Neural cell (in vitro differentiated cells): ENCODE measurements around the gene STKLD1. TPM values are rescaled to one million over a fixed set of nuclear protein-coding genes. Genes with fewer than 3 reads are reported as not detected.

ENCODE experiments used
- H2AFZ ChIP-seq: fragments of 200-600, 300-800 bp; sonication (generic), shearing (Covaris generic); 2 replicates; pipeline ENCODE4 v1.6.0; 2014; ENCODE audit warnings: low read depth, mild to moderate bottlenecking, antibody characterized with exemption, low read length, moderate library complexity
- H3F3A ChIP-seq: fragments of 200-600 bp; shearing (Covaris generic); 2 replicates; pipeline ENCODE4 v1.6.1; 2016; ENCODE audit warnings: mild to moderate bottlenecking, moderate library complexity, mixed read lengths, antibody characterized with exemption, low read length; ENCODE audit not compliant: insufficient read depth, poor library complexity, severe bottlenecking
- H3K27ac ChIP-seq: fragments of 200-600, 300-800 bp; sonication (generic), shearing (Covaris generic); 2 replicates; pipeline ENCODE4 v1.5.1; 2014; ENCODE audit warnings: mild to moderate bottlenecking, low read length, moderate library complexity
- H3K27me3 ChIP-seq: fragments of 300-800, 200-600 bp; sonication (generic), shearing (Covaris generic); 2 replicates; pipeline ENCODE4 v1.6.0; 2014; ENCODE audit warnings: mild to moderate bottlenecking, low read depth, low read length, moderate library complexity; ENCODE audit not compliant: insufficient read depth
- H3K36me3 ChIP-seq: fragments of 300-800, 200-600 bp; sonication (generic), shearing (Covaris generic); 2 replicates; pipeline ENCODE4 v1.5.1; 2014; ENCODE audit warnings: mild to moderate bottlenecking, antibody characterized with exemption, low read length, moderate library complexity; ENCODE audit not compliant: insufficient read depth
- H3K4me2 ChIP-seq: fragments of 300-800, 200-600 bp; sonication (generic), shearing (Covaris generic); 2 replicates; pipeline ENCODE4 v1.6.0; 2014; ENCODE audit warnings: mild to moderate bottlenecking, low read length
- H3K4me3 ChIP-seq: fragments of 300-800, 200-600 bp; sonication (generic), shearing (Covaris generic); 2 replicates; pipeline ENCODE4 v1.5.1; 2014; ENCODE audit warnings: mild to moderate bottlenecking, low read length, moderate library complexity
- H3K79me2 ChIP-seq: fragments of 200-600 bp; shearing (Covaris generic); replicated peaks from 2 replicates; pipeline ENCODE4 v1.6.0; 2014; ENCODE audit warnings: mild to moderate bottlenecking, low read length, moderate library complexity; ENCODE audit not compliant: insufficient read depth
- H3K9ac ChIP-seq: fragments of 300-800, 200-600 bp; sonication (generic), shearing (Covaris generic); 2 replicates; pipeline ENCODE4 v1.6.1; 2016; ENCODE audit warnings: mild to moderate bottlenecking, low read length, mixed read lengths
- H3K9me2 ChIP-seq: fragments of 200-600 bp; shearing (Covaris generic); 2 replicates; pipeline ENCODE4 v1.6.1; 2016; ENCODE audit warnings: mild to moderate bottlenecking, low read length, mixed read lengths; ENCODE audit not compliant: insufficient read depth
- H3K9me3 ChIP-seq: fragments of 200-600, 300-800 bp; sonication (generic), shearing (Covaris generic); 2 replicates; pipeline ENCODE4 v1.6.1; 2016; ENCODE audit warnings: mild to moderate bottlenecking, mixed run types, low read length, moderate library complexity, mixed read lengths
- H4K20me1 ChIP-seq: fragments of 200-600 bp; shearing (Covaris generic); 2 replicates; pipeline ENCODE4 v1.6.1; 2016; ENCODE audit warnings: mild to moderate bottlenecking, mixed run types; ENCODE audit not compliant: insufficient read depth
- CTCF ChIP-seq: fragments of 450-650 bp; IDR thresholded peaks from 2 replicates; pipeline ENCODE4 v1.5.1; 2014; ENCODE audit warnings: antibody characterized with exemption, mild to moderate bottlenecking, moderate library complexity; ENCODE audit not compliant: poor library complexity, severe bottlenecking
- EP300 ChIP-seq: fragments of 450-650 bp; conservative IDR thresholded peaks from 2 replicates; pipeline ENCODE4 v1.6.1; 2014; ENCODE audit warnings: antibody characterized with exemption, mild to moderate bottlenecking, moderate library complexity; ENCODE audit not compliant: poor library complexity, severe bottlenecking
- EZH2 ChIP-seq: fragments of 200-600, 300-800 bp; shearing (Covaris generic), sonication (generic); IDR thresholded peaks from 2 replicates; pipeline ENCODE4 v1.6.1; 2014; ENCODE audit warnings: antibody characterized with exemption, low read length, borderline replicate concordance, mild to moderate bottlenecking; ENCODE audit not compliant: insufficient read depth, poor library complexity, severe bottlenecking
- MXI1 ChIP-seq: fragments of 450-650 bp; conservative IDR thresholded peaks from 2 replicates; pipeline ENCODE4 v1.6.1; 2014; ENCODE audit warnings: antibody characterized with exemption, mild to moderate bottlenecking; ENCODE audit not compliant: poor library complexity, severe bottlenecking
- POLR2AphosphoS5 ChIP-seq: IDR thresholded peaks from 2 replicates; pipeline ENCODE4 v1.6.1; 2012
- RAD21 ChIP-seq: fragments of 450-650 bp; conservative IDR thresholded peaks from 2 replicates; pipeline ENCODE4 v1.6.1; 2014; ENCODE audit warnings: antibody characterized with exemption, mild to moderate bottlenecking, moderate library complexity
- REST ChIP-seq: IDR thresholded peaks from 2 replicates; pipeline ENCODE4 v1.6.1; 2012; ENCODE audit warnings: borderline replicate concordance
- SMC3 ChIP-seq: fragments of 450-650 bp; conservative IDR thresholded peaks from 2 replicates; pipeline ENCODE4 v1.6.1; 2014; ENCODE audit warnings: antibody characterized with exemption, mild to moderate bottlenecking, moderate library complexity; ENCODE audit not compliant: poor library complexity
- TAF1 ChIP-seq: IDR thresholded peaks from 2 replicates; pipeline ENCODE4 v1.6.1; 2012; ENCODE audit warnings: low read depth
- polyA plus RNA-seq: library from polyadenylated mRNA; depleted of rRNA; stranded (reverse); fragments of >200 nt; gene quantifications from 2 replicates; pipeline ENCODE4 v1.2.3, GENCODE V29; 2014

Gene STKLD1
- polyA plus RNA-seq, 1 donor from 2014 or later, result 1.1 TPM

GRCh38 chr9:133360400-133361393, 15.5 kb upstream of the STKLD1 start:
- no peaks in the 10 kb centered on the region for H3F3A ChIP-seq
- H3K9ac ChIP-seq, result no peak overlapping the region
- H3K4me2 ChIP-seq, result no peak overlapping the region
- no peak overlapping the region for H2AFZ ChIP-seq
- H3K9me2 ChIP-seq, result no peaks in the 10 kb centered on the region
- TF ChIP-seq REST (no peak), SMC3 (no peak), EP300 (no peak), MXI1 (no peak), POLR2AphosphoS5 (no peak), CTCF (no peak), EZH2 (no peak), TAF1 (no peak), RAD21 (no peak)
- H3K4me3 ChIP-seq, result no peak overlapping the region
- no peaks in the 10 kb centered on the region for H3K36me3 ChIP-seq
- no peaks in the 10 kb centered on the region for H3K9me3 ChIP-seq
- H3K27ac ChIP-seq, result no peak overlapping the region
- H4K20me1 ChIP-seq, result no peaks in the 10 kb centered on the region
- H3K27me3 ChIP-seq, result no peaks in the 10 kb centered on the region
- peaks cover 11% of the 10 kb centered on the region for H3K79me2 ChIP-seq

GRCh38 chr9:133361507-133362092, 14.6 kb upstream of the STKLD1 start:
- peaks cover 10% of the 10 kb centered on the region for H3K79me2 ChIP-seq
- no peaks in the 10 kb centered on the region for H3K9me3 ChIP-seq
- H3K27me3 ChIP-seq, result no peaks in the 10 kb centered on the region
- no peak overlapping the region for H3K4me2 ChIP-seq
- H3K4me3 ChIP-seq, result no peak overlapping the region
- H3K27ac ChIP-seq, result no peak overlapping the region
- H3K9ac ChIP-seq, result no peak overlapping the region
- H3F3A ChIP-seq, result no peaks in the 10 kb centered on the region
- H3K36me3 ChIP-seq, result no peaks in the 10 kb centered on the region
- no peak for TF ChIP-seq TAF1
- no peak for TF ChIP-seq REST
- TF ChIP-seq POLR2AphosphoS5, result no peak
- TF ChIP-seq EP300, result no peak
- no peak for TF ChIP-seq MXI1
- no peak for TF ChIP-seq RAD21
- no peak for TF ChIP-seq SMC3
- no peak for TF ChIP-seq EZH2
- TF ChIP-seq CTCF, result no peak
- H4K20me1 ChIP-seq, result no peaks in the 10 kb centered on the region
- no peak overlapping the region for H2AFZ ChIP-seq
- no peaks in the 10 kb centered on the region for H3K9me2 ChIP-seq
